SK-N-SH treated with all-trans-retinoic acid at 6 μM for 48 hours (cell line): ENCODE data around the gene SMIM13.

Experiments used
- ATAC-seq: fragments of 200-7000 bp; cut with Tn5 transposase; 3 replicates; pipeline ENCODE4 v1.9.1; 2020; ENCODE audit warnings: mild to moderate bottlenecking, moderate library complexity
- ARNTL ChIP-seq: fragments of 450-650 bp; formaldehyde crosslinking; IDR thresholded peaks from 2 replicates; pipeline ENCODE4 v1.5.0; 2020; ENCODE audit warnings: low read depth, mild to moderate bottlenecking, moderate library complexity, borderline replicate concordance
- BACH2 ChIP-seq: fragments of 250-450 bp; sonication (Bioruptor Pico); IDR thresholded peaks from 2 replicates; pipeline ENCODE4 v1.9.0; 2021; ENCODE audit warnings: mild to moderate bottlenecking, borderline replicate concordance
- CREB5 ChIP-seq: fragments of 250-450 bp; sonication (Bioruptor Pico); IDR thresholded peaks from 2 replicates; pipeline ENCODE4 v1.5.1; 2020; ENCODE audit warnings: low read depth, mild to moderate bottlenecking, moderate library complexity
- CSDC2 ChIP-seq: fragments of 250-450 bp; sonication (Bioruptor Pico); IDR thresholded peaks from 2 replicates; pipeline ENCODE4 v1.5.0; 2020; ENCODE audit warnings: mild to moderate bottlenecking, moderate library complexity
- CSRNP3 ChIP-seq: fragments of 250-450 bp; sonication (Bioruptor Pico); IDR thresholded peaks from 2 replicates; pipeline ENCODE4 v1.5.1; 2021; ENCODE audit warnings: mild to moderate bottlenecking, moderate library complexity
- ESRRG ChIP-seq: fragments of 250-450 bp; sonication (Bioruptor Pico); IDR thresholded peaks from 2 replicates; pipeline ENCODE4 v1.6.1; 2021; ENCODE audit warnings: mild to moderate bottlenecking
- GLIS3 ChIP-seq: fragments of 250-450 bp; sonication (Bioruptor Pico); IDR thresholded peaks from 2 replicates; pipeline ENCODE4 v1.5.0; 2020; ENCODE audit warnings: mild to moderate bottlenecking, moderate library complexity
- ISL1 ChIP-seq: fragments of 250-450 bp; sonication (Bioruptor Pico); IDR thresholded peaks from 2 replicates; pipeline ENCODE4 v2.1.2; 2022; ENCODE audit warnings: mild to moderate bottlenecking, moderate library complexity
- OSR1 ChIP-seq: fragments of 250-450 bp; sonication (Bioruptor Pico); IDR thresholded peaks from 2 replicates; pipeline ENCODE4 v1.8.0; 2022; ENCODE audit warnings: moderate library complexity, mild to moderate bottlenecking, inconsistent platforms
- PATZ1 ChIP-seq: fragments of 250-450 bp; sonication (Bioruptor Pico); IDR thresholded peaks from 2 replicates; pipeline ENCODE4 v1.8.0; 2020; ENCODE audit warnings: mild to moderate bottlenecking, moderate library complexity, borderline replicate concordance
- POU6F1 ChIP-seq: fragments of 250-450 bp; sonication (Bioruptor Pico); IDR thresholded peaks from 2 replicates; pipeline ENCODE4 v1.8.0; 2021; ENCODE audit warnings: low read depth, mild to moderate bottlenecking, moderate library complexity, borderline replicate concordance
- PPARA ChIP-seq: fragments of 250-450 bp; sonication (Bioruptor Pico); IDR thresholded peaks from 2 replicates; pipeline ENCODE4 v1.5.0; 2020; ENCODE audit warnings: mild to moderate bottlenecking, borderline replicate concordance
- RARB ChIP-seq: fragments of 250-450 bp; sonication (Bioruptor Pico); IDR thresholded peaks from 2 replicates; pipeline ENCODE4 v1.8.0; 2021; ENCODE audit warnings: mild to moderate bottlenecking, moderate library complexity
- SNAI2 ChIP-seq: fragments of 250-450 bp; sonication (Bioruptor Pico); IDR thresholded peaks from 2 replicates; pipeline ENCODE4 v1.5.0; 2020; ENCODE audit warnings: mild to moderate bottlenecking, moderate library complexity
- TCF4 ChIP-seq: fragments of 250-450 bp; sonication (Bioruptor Pico); IDR thresholded peaks from 2 replicates; pipeline ENCODE4 v1.8.0; 2021; ENCODE audit warnings: mild to moderate bottlenecking, moderate library complexity, borderline replicate concordance
- TOX ChIP-seq: fragments of 250-450 bp; sonication (Bioruptor Pico); IDR thresholded peaks from 2 replicates; pipeline ENCODE4 v1.8.0; 2021; ENCODE audit warnings: mild to moderate bottlenecking, moderate library complexity, borderline replicate concordance
- TSHZ2 ChIP-seq: fragments of 250-450 bp; sonication (Bioruptor Pico); IDR thresholded peaks from 2 replicates; pipeline ENCODE4 v1.5.0; 2020; ENCODE audit warnings: mild to moderate bottlenecking, moderate library complexity
- ZC3H10 ChIP-seq: fragments of 250-450 bp; sonication (Bioruptor Pico); IDR thresholded peaks from 2 replicates; pipeline ENCODE4 v1.5.1; 2021; ENCODE audit warnings: mild to moderate bottlenecking, moderate library complexity
- ZFP3 ChIP-seq: fragments of 250-450 bp; sonication (Bioruptor Pico); IDR thresholded peaks from 2 replicates; pipeline ENCODE4 v1.5.0; 2020; ENCODE audit warnings: mild to moderate bottlenecking, moderate library complexity
- ZFP30 ChIP-seq: fragments of 450-650 bp; formaldehyde crosslinking; IDR thresholded peaks from 2 replicates; pipeline ENCODE4 v1.5.0; 2022; ENCODE audit warnings: mild to moderate bottlenecking, moderate library complexity
- ZNF565 ChIP-seq: fragments of 450-650 bp; formaldehyde crosslinking; conservative IDR thresholded peaks from 2 replicates; pipeline ENCODE4 v1.5.0; 2020; ENCODE audit warnings: low read depth, mild to moderate bottlenecking, moderate library complexity
- ZNF70 ChIP-seq: fragments of 450-650 bp; formaldehyde crosslinking; IDR thresholded peaks from 2 replicates; pipeline ENCODE4 v1.5.0; 2020; ENCODE audit warnings: mild to moderate bottlenecking, moderate library complexity
- ZNF8 ChIP-seq: fragments of 450-650 bp; formaldehyde crosslinking; IDR thresholded peaks from 2 replicates; pipeline ENCODE4 v1.5.0; 2020; ENCODE audit warnings: mild to moderate bottlenecking, moderate library complexity

The SMIM13 gene

GRCh38 chr6:11120271-11121005 is 26.8 kb downstream of the SMIM13 start:
- no peak for TF ChIP-seq CSDC2
- no peak for TF ChIP-seq ISL1
- TF ChIP-seq TCF4, result no peak
- no peak for TF ChIP-seq ZNF8
- no peak for TF ChIP-seq POU6F1
- TF ChIP-seq PPARA (CRISPR knock-in tag), result no peak
- ATAC-seq, result peak; percentile 73

- no peak for ATAC-seq
- TF ChIP-seq ISL1, result no peak
- TF ChIP-seq CREB5 (CRISPR knock-in tag), result no peak
- no peak for TF ChIP-seq ZNF70 (CRISPR knock-in tag)
- TF ChIP-seq RARB, result no peak
- no peak for TF ChIP-seq TOX
- TF ChIP-seq ARNTL (CRISPR knock-in tag), result no peak
- no peak for TF ChIP-seq ZFP30 (CRISPR knock-in tag)
- no peak for TF ChIP-seq OSR1 (CRISPR knock-in tag)
- no peak for TF ChIP-seq PATZ1 (CRISPR knock-in tag)
- TF ChIP-seq ESRRG (CRISPR knock-in tag), result no peak
- TF ChIP-seq POU6F1, result no peak
- no peak for TF ChIP-seq BACH2
- TF ChIP-seq GLIS3 (CRISPR knock-in tag), result no peak
- no peak for TF ChIP-seq CSRNP3 (CRISPR knock-in tag)
- TF ChIP-seq TSHZ2 (CRISPR knock-in tag), result no peak
- TF ChIP-seq ZNF8, result no peak
- TF ChIP-seq ZC3H10, result no peak
- no peak for TF ChIP-seq SNAI2 (CRISPR knock-in tag)
- TF ChIP-seq ZNF565, result no peak
- TF ChIP-seq ZFP3 (CRISPR knock-in tag), result no peak
Observed at GRCh38 chr6:11121851-11122250, 28.2 kb downstream of the SMIM13 start.
